Prostate gland (tissue), 2 donors: Measurements from ENCODE around the gene SPTLC1. TPM values are rescaled to one million over a fixed set of nuclear protein-coding genes. Genes with fewer than 3 reads are reported as not detected.
"Not testable (repeated sequence)": the region's sequence is repeated elsewhere in the genome, so short reads cannot be mapped to it uniquely, and the experiment has no call there.

Source experiments
- DNase-seq: peaks from one replicate; pipeline ENCODE4 v3.0.0-alpha.2; 2019; ENCODE audit warnings: low spot score
- H3K27ac ChIP-seq, 2 donors: fragments of 200-600 bp; sonication (generic); 2 replicates each; pipeline ENCODE4 v1.5.1; 2017 to 2019
- H3K27me3 ChIP-seq: fragments of 200-600 bp; sonication (generic); replicated peaks from 2 replicates; pipeline ENCODE4 v1.5.1; 2019; ENCODE audit not compliant: insufficient read depth
- H3K36me3 ChIP-seq, 2 donors: fragments of 200-600 bp; sonication (generic); 1 replicate in 1 of 2; 2 replicates in 1 of 2; pipeline versions ENCODE4 v1.5.1 to v1.8.1; 2017 to 2019
- H3K4me1 ChIP-seq: fragments of 200-600 bp; sonication (generic); replicated peaks from 2 replicates; pipeline ENCODE4 v1.5.1; 2019
- H3K4me3 ChIP-seq, 2 donors: fragments of 200-600 bp; sonication (generic); 2 replicates each; pipeline ENCODE4 v1.5.1; 2017 to 2019
- H3K9me3 ChIP-seq: fragments of 200-600 bp; sonication (generic); 2 replicates; pipeline ENCODE4 v1.5.1; 2017
- POLR2A ChIP-seq: fragments of 450-650 bp; IDR thresholded peaks from one replicate; pipeline ENCODE4 v1.6.1; 2016; ENCODE audit warnings: antibody characterized with exemption, mild to moderate bottlenecking
- POLR2AphosphoS5 ChIP-seq: sonication (generic); formaldehyde crosslinking; IDR thresholded peaks from one replicate; pipeline ENCODE4 v1.6.1; 2017; ENCODE audit warnings: antibody characterized with exemption
- WGBS: methylation state at CpG from one replicate; pipeline ENCODE4 v1.1.5; 2018; 5-methylcytosine and 5-hydroxymethylcytosine counted together
- intact Hi-C: fragments of 100-400 bp; cut with DNase I; formaldehyde crosslinking; loops from one replicate; pipeline ENCODE4 v1.14.2; 2022
- total RNA-seq, 2 donors: library from RNA; depleted of rRNA; stranded (reverse); fragments of >200 nt; gene quantifications; one replicate each; pipeline ENCODE4 v1.1.0, GENCODE V29; 2016
- TF ChIP-seq, protein P1 (sequence below), 4 experiments: fragments of 200-600 bp in 2 of 4; fragments of 450-650 bp in 2 of 4; sonication (generic) in 2 of 4; IDR thresholded peaks; 1 replicate in 3 of 4; 2 replicates in 1 of 4; pipeline ENCODE4 v1.5.1; 2016 to 2019; ENCODE audit warnings: antibody characterized with exemption in 4 of 4, mild to moderate bottlenecking in 2 of 4, moderate library complexity in 2 of 4

Gene SPTLC1
- total RNA-seq, 2 donors from 2014 or later = 69.5 to 87.2 TPM

- TF ChIP-seq POLR2A (no peak), POLR2AphosphoS5 (peak; percentile 86)
- TF ChIP-seq, protein P1, sequence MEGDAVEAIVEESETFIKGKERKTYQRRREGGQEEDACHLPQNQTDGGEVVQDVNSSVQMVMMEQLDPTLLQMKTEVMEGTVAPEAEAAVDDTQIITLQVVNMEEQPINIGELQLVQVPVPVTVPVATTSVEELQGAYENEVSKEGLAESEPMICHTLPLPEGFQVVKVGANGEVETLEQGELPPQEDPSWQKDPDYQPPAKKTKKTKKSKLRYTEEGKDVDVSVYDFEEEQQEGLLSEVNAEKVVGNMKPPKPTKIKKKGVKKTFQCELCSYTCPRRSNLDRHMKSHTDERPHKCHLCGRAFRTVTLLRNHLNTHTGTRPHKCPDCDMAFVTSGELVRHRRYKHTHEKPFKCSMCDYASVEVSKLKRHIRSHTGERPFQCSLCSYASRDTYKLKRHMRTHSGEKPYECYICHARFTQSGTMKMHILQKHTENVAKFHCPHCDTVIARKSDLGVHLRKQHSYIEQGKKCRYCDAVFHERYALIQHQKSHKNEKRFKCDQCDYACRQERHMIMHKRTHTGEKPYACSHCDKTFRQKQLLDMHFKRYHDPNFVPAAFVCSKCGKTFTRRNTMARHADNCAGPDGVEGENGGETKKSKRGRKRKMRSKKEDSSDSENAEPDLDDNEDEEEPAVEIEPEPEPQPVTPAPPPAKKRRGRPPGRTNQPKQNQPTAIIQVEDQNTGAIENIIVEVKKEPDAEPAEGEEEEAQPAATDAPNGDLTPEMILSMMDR (IDR thresholded peaks at IDR 0.05) = no peak
Measured at GRCh38 chr9:92151691-92152393, 36.6 kb upstream of the SPTLC1 start.

DNA sequence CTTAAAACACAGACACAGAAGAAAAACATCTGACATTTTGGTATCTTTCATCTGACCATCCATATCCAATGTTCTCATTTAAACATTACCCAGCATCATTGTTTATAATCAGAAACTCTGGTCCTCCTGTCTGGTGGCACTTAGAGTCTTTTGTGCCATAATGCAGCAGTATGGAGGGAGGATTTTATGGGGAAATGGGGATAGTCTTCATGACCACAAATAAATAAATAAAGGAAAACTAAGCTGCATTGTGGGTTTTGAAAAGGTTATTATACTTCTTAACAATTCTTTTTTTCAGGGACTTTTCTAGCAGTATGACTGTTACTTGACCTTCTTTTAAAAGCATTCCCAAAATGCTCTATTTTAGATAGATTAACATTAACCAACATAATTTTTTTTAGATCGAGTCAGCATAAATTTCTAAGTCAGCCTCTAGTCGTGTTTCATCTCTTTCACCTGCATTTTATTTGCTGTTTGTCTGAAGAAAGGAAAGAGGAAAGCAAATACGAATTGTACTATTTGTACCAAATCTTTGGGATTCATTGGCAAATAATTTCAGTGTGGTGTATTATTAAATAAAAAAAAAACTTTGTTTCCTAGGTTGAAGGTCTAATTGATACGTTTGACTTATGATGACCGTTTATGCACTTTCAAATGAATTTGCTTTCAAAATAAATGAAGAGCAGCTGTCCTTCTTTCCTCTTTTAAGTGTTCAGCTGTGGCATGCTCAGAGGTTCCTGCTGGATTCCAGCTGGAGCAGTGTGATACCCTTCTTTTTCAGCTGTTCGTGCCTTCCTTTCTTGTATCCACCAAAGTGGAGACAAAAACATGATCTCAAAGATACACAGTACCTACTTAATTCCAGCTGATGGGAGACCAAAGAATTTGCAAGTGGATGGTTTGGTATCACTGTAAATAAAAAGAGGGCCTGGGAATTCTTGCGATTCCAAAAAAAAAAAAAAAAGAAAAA, 35.6 kb upstream of the SPTLC1 start:
- intact Hi-C loops, DNase-seq, H3K9me3 ChIP-seq, H3K27me3 ChIP-seq, H3K27ac ChIP-seq, H3K4me3 ChIP-seq, H3K36me3 ChIP-seq, H3K4me1 ChIP-seq: not testable (repeated sequence)
- WGBS = 76% methylated on average over 7 of the region's 7 CpGs

More at GRCh38 chr9:92151691-92152393, 36.6 kb upstream of the SPTLC1 start:
- peak; percentile 85 for DNase-seq
- WGBS = 54% methylated on average over 15 of the region's 15 CpGs
- H3K9me3 ChIP-seq = no peaks in the 10 kb centered on the region
- H3K4me3 ChIP-seq = no peak overlapping the region
- intact Hi-C loops = no loop called here
- no peaks in the 10 kb centered on the region for H3K27me3 ChIP-seq
- H3K4me1 ChIP-seq = no peaks in the 10 kb centered on the region
- H3K36me3 ChIP-seq = no peaks in the 10 kb centered on the region
- no peak overlapping the region for H3K27ac ChIP-seq

GRCh38 chr9:92147852-92148180, 32.6 kb upstream of the SPTLC1 start:
- TF ChIP-seq POLR2A = no peak
- no peak for TF ChIP-seq POLR2AphosphoS5
- TF ChIP-seq, protein P1 (IDR thresholded peaks at IDR 0.05) = no peak
- Histone ChIP-seq H3K27me3 (no peaks in the 10 kb centered on the region), H3K9me3 (no peaks in the 10 kb centered on the region), H3K4me3 (no peak overlapping the region), H3K36me3 (no peaks in the 10 kb centered on the region), H3K27ac (peak overlapping the region in 1 of 2 donors; percentile 63), H3K4me1 (no peaks in the 10 kb centered on the region)
- intact Hi-C loops = no loop called here
- DNase-seq = no peak
- 84% methylated on average over 8 of the region's 8 CpGs for WGBS

DNA sequence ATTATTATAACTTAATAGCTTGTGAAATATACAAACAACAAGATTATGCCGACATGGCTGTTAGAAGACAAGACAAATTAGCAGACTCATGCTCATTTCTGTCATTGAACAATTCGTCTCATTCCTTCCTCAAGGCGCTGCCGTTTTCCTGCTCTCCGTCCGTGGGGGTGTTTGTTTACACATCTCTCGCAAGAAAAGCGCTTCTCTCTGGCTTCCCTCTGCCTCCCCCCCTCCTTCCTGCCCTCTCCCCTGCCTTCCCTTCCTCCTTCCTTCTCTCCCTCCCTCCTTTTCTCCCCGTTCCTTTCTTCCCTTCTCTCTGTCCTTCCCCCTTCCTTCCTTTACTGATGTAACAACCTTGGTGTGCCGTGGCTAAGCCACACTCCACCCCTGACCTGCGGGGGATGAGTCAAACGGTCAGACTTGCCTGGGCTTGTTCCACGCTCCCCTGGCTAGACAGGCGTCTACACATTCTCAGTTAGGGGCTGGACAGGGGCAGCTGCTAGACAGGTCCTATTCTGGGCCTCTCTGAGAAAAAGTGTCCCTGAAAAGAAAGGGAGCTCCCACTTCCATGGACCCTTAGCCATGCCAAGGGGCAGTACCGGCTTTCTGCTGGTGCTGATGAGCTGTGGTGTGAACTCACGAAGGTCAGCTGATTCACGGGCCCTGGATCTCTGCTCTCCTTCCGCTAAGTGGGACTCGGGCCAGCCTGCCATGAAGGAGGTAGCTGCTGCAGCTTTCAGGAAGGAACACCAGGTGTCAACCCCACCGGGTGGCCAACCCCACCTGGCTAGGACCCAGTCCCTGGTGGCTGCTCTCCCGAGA, 32.0 kb upstream of the SPTLC1 start:
- Histone ChIP-seq H3K36me3 (no peaks in the 10 kb centered on the region), H3K9me3 (no peaks in the 10 kb centered on the region), H3K27ac (peak overlapping the region; percentile 19 to 63), H3K4me1 (no peaks in the 10 kb centered on the region), H3K4me3 (no peak overlapping the region), H3K27me3 (no peaks in the 10 kb centered on the region)
- TF ChIP-seq POLR2AphosphoS5 (no peak), POLR2A (no peak)
- TF ChIP-seq, protein P1 (IDR thresholded peaks at IDR 0.05) = no peak
- 11% methylated on average over 21 of the region's 21 CpGs for WGBS
- intact Hi-C loops = no loop called here
- no peak for DNase-seq

- Histone ChIP-seq H3K36me3 (no peaks in the 10 kb centered on the region), H3K9me3 (no peaks in the 10 kb centered on the region), H3K4me1 (no peaks in the 10 kb centered on the region), H3K4me3 (no peak overlapping the region), H3K27me3 (no peaks in the 10 kb centered on the region), H3K27ac (peak overlapping the region; percentile 19 to 63)
- 42% methylated on average over 3 of the region's 3 CpGs for WGBS
- intact Hi-C loops = no loop called here
- no peak for DNase-seq
- TF ChIP-seq POLR2AphosphoS5 (no peak), POLR2A (no peak)
- TF ChIP-seq, protein P1 (IDR thresholded peaks at IDR 0.05) = no peak
Measured at GRCh38 chr9:92146610-92147009, 31.4 kb upstream of the SPTLC1 start.

- H3K36me3 ChIP-seq, intact Hi-C loops: not testable (repeated sequence)
- over 99% methylated on average over 3 of the region's 3 CpGs for WGBS
Measured at GRCh38 chr9:92145784-92146183, 30.6 kb upstream of the SPTLC1 start.

More at GRCh38 chr9:92145784-92146183, 30.6 kb upstream of the SPTLC1 start:
- H3K27me3 ChIP-seq, H3K4me3 ChIP-seq, DNase-seq, H3K4me1 ChIP-seq, H3K27ac ChIP-seq, H3K9me3 ChIP-seq: not testable (repeated sequence)
